HG03460 (cell line): Measurements from ENCODE around the gene PRKG1.
A peak's percentile ranks its signal among the peaks of the same experiment; 100 is the strongest.
"Not testable (repeated sequence)": the region's sequence is repeated elsewhere in the genome, so short reads cannot be mapped to it uniquely, and the experiment has no call there.

ENCODE experiments used
- ATAC-seq: cut with Tn5 transposase; IDR thresholded peaks from one replicate; pipeline ENCODE4 v1.9.1; 2021; ENCODE audit not compliant: unreplicated experiment

PRKG1 gene

DNA sequence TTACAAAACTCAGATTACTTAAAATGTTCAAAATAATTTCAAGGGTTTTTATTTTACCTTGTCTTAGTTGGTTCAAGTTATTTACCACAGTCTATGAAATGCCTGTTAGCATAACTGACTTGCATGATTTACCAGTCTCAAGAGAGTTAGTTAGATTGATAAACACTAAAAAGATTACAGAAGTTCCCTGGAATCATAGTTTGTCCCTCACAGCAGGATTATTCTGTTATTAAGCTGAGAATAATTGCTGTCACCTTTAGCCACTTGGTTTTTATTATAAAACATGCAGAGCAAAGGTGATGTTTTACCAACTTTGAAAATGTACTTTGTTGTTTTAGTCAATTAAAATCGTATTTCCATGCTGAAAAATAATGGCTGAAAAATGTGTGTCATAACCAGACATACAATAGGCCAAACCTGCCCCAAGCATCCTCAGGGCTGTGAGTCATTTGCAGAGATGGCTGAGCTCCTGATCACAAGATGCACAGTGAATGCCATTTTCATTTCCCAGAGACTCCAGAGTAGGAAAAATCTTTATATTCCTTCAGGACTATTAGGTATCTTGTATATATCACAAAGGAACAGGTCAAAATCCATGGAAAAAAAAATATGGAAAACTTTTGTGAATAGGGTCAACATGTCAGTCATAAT, 1152.0 kb downstream of the PRKG1 start:
- ATAC-seq: no peak

DNA sequence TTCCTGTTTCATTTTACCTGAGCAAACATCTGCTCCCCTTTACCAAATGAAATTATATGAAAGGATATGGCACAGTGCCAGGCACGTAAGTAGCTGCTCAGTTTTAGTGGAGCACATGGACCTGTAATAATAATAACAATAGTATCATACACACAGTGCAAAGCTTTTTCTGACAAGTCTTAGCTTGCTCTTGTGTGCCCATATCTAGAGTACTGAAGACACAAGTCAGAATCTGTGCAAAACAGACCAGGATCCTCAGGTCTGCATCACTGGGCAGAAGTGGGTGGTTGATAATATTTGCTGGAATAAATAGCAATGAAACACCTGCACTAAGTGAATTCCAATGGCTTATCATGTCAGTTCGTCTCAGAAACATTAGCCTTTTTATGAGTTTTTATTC, 1154.3 kb downstream of the PRKG1 start:
- no peak for ATAC-seq

DNA sequence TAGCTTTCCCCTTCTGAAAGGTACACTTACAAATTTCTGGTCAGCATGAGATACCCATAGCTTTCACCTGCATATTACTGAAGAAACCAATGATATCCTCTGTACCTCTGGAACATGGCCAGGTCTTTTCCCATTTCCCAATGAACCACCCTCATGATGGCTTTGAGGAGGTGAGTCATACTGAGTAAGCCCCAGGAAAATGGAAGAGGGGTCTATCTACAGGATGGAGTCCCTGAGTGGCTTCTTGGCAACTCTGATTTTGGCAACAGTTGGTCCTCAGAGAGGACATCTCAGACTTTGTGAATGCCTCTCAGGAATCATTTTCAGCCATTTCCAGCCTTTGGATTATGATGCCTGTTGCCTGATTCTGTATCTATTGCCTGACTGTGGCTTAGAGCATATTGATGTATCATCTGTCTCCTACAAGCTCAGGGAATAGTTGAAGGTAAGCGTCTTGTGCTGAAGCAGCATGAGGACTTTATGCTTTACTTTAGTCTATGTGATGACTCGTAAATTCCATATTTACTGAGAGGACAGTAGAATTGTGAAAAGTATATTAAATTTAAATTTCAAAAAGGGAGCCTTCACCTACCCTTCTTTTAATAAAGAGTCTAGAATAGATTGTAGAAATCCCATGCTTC, 1155.1 kb downstream of the PRKG1 start:
- ATAC-seq: no peak

DNA sequence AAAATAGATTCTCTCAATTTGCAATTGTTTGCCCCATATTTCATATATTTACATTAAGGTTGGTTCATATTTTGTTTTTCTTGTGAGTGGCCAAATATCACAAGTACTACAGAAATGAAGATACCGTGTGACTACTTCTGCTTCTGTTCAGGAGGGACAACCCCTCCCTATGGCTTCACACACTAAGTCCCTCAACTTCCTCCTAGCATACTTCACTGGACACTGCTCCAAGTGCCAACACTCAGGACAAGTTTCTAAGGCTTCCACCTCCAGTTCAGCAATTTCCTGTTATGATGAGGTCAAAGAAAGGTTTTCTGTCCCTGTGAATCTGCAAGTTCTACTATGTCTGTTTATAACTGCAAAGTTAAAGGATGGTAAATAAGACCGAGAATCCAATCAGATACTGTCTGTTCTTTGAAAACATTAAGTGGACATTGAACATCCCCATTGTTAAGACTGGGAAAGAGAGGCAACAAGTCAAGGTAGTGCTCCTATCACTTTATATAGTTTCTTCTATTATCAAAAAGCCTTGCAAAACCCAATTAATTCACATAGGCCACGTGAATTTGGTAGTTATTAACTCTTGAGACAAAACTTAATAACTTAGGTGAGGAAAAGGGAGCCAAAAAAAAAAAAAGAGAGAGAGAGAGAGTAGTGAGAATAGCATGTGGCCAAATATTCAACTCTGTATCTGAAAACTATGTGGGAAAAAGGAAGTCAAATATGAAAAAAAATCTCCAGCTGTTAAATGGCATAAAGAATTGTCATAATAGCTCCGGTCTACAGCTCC, 1158.5 kb downstream of the PRKG1 start:
- peak; percentile 94 for ATAC-seq

DNA sequence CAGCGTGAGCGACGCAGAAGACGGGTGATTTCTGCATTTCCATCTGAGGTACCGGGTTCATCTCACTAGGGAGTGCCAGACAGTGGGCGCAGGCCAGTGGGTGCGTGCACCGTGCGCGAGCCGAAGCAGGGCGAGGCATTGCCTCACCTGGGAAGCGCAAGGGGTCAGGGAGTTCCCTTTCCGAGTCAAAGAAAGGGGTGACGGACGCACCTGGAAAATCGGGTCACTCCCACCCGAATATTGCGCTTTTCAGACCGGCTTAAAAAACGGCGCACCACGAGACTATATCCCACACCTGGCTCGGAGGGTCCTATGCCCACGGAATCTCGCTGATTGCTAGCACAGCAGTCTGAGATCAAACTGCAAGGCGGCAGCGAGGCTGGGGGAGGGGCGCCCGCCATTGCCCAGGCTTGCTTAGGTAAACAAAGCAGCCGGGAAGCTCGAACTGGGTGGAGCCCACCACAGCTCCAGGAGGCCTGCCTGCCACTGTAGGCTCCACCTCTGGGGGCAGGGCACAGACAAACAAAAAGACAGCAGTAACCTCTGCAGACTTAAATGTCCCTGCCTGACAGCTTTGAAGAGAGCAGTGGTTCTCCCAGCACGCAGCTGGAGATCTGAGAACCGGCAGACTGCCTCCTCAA, 1159.2 kb downstream of the PRKG1 start:
- not testable (repeated sequence) for ATAC-seq

DNA sequence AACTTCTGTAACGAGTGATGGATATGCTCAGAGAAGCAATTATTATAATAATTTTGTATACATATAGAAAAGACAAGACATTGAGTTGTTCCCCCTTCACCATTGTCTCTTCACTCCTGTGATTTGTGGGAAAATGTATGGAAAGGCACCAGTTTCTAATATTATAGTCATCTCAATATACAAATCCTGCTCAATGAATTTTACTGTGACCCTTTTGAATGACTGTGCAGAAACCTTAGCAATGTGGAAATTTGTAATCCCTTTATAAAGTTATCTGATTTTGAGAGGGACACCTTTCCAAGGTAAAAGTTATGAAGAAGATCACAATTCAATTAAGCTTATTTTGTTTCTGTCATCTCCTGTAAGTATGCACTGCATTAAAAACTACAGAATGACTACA, 1165.5 kb downstream of the PRKG1 start:
- no peak for ATAC-seq

DNA sequence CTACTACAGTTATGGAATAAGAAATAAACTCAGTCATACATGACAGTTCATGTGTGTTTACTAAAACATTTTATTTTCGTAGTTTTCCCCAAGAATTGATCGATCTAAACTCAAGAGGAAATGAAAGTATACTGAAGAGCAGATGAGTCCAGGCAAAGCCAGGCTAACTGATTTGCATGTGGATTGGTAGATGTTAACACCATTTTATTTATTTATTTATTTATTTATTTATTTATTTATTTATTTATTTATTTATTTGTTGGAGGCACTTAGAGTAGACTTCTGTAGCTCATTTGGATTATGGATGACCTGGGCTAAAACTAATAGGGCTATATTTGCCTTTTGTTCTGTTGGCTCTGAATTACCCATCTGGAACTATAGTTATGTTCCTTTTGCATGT, 1171.3 kb downstream of the PRKG1 start:
- no peak for ATAC-seq

DNA sequence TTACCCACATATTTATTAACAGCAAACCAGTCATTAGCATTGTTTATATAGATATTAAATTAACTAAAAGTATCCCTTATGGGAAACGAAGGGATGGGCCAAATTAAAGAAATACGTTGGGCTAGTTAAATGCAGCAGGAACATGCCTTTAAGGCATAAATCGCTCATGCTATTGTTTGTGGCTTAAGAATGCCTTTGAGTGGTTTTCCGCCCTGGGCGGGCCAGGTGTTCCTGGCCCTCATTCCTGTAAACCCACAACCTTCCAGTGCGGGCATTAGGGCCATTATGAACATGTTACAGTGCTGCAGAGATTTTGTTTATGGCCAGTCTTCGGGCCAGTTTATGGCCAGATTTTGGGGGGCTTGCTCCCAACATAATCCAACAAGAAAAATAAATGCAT, 1173.6 kb downstream of the PRKG1 start:
- ATAC-seq: not testable (repeated sequence)

DNA sequence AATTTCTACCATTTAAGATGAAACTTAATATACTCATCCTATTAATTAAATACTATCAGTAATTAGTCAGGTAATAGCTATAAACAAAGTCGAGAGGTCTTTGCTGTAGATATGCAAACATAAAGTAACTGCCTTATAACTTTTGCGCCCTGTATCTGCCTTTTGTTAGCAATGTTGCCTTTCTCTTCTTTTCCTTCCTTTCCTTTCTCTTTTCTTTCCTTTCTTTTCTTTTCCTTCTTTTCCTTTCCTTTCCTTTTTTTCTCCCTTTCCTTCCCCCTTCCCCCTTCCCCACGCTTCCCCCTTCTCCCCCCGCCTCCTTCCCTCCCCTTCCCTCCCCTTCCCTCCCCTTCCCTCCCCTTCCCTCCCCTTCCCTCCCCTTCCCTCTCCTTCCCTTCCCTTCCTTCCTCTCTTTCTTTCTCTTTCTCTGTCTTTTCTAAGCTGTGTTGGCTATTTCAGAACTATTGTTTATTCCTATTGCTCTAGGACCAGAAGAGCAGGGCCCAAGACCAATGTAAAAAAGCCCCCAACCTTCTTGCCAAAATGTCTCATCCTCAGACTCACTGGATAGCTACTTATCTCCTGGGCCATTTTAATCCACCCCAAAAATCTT, 1174.5 kb downstream of the PRKG1 start:
- no peak for ATAC-seq

DNA sequence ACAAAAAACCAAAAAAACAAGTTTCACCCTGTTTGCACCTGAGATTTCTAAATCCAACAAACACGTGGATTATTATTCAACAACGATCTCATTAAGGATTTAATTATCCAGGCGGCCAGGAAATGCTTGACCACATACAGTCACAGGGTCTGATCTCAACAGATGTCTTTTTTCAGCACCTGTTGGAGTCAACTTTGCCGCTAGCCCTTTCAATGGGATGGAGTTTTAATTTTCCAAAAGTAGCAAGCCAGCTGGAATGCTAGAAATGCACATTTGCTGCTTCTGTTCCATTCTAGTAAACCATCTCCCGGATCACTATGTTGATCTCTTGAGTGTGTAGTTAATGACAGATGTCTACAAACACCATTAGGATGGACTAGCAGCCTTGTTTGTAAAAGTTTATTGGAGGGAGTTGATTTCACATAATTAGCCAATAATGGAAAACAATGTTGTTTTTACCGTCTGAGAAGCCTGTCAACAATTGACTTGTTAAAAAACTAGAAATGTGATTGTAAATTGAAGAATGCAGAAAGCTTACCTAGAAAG, 1175.6 kb downstream of the PRKG1 start:
- ATAC-seq: no peak

DNA sequence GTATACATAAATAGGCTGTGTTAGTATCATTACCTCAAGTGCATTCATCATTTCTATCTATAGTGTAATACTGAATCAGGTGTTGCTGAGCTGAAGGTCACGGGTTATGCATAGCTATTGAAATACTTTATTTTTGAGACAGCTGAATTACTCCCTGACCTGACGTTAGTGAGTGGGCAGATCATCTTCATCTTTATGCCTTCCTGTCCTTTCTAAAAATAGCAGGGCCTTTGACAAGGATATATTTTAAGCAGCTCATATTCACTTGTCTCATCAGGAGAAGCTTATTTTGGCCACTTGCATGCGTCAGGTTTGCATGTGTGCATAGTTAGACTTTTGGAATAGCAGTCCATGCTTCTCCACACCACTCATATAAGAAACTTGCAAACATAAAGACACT, 1176.2 kb downstream of the PRKG1 start:
- no peak for ATAC-seq

DNA sequence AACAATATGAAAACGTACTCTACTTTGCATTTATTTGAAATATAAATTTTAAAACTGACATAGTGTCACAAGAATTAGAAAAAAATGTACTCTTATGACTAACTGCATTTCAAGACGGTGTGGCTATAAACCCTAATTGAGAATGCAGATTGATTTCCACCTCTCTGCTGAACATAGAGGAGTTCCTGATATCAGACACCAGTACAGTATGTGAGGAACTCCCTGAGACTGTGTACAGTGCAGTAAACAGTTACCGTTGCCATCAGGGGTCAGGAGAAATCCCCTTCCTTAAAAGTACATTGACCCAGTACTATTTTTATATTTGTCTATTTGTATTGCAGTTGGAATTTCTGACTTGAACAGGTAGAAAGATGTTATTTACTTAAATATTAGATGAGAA, 1178.0 kb downstream of the PRKG1 start:
- ATAC-seq: no peak

DNA sequence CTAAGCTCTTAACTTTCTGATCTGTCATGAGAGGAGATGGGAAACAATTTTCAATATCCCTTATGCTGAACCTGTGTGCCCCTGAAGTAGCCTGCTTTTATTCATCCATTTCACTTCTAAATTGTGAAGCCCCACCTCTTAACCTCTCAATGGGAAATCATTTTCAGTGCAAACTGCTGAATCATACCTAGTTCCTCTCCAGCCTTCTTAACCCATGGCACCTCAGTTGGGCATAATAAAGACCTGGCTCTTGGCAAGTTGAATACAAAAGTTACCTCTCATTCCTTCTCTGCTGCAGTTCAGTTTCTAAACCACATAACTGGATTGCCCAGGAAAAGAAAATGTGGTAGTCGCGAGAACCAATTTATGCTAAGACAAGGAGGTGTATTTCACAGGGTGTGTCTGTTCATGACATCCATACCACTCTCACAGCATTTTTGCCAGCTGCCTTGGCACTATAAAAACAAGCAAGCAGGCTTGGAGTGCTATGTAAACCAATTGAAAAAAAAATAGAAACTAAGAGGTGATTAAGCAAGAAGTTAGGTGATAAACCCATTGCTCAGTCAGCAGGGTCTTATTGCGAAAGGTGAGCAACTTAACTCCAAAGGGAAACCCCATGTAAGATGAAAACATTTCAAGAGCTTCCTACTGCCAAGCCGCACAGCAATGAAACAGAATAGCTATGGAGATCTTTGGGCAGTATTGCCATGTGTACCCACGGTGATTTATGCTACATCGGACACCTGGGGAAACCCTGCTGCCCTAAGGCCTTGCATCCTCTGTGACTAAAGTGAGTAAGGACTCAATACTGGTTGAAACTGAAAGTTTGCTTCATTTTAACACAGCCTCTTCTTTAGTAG, 1182.8 kb downstream of the PRKG1 start:
- peak; percentile 99 for ATAC-seq

DNA sequence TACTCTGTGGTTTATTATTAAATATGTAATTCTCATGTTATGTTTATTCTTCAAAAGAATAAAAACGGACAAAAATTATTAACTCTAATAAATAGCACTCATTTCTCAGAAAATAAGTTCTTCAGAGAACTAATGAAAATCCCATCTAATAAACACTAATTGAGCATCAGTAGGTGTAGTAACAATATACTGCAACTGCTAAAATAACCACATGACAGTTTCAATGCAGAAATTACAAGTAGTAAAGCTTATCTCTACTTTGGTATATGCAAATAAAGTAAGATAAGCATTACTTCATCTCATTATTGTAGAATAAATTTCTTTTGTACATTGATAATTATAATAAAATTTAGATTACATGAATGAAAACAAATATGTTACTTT, 1183.4 kb downstream of the PRKG1 start:
- peak; percentile 71 for ATAC-seq

DNA sequence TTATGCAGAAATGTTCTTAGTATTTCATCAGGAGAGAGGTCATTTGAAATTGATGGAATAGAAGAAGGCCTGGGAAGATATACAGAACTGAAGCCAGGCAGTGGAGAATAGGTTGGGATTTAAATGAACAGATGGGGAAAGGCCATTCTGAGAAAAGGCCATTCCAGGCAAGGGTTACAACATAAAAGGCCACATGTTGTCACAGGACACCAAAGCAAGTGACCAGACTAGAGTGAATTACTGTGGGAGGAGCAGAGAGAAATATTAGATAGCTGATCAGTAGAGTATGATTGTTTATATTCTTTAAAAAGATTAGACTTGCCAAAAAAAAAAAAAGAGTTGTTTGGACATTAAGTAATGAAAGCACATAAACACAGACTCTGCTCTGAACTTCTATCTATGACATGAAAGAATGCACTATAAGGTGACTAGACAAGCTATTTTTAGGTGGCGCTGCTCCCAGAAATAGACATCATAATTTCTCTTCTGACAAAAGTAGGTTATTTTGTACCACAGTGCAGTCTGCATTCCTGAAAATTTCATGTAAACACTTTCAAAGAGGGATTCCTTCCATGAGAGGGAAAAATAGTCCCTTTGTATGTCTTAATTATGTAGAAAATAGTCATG, 1184.6 kb downstream of the PRKG1 start:
- no peak for ATAC-seq

DNA sequence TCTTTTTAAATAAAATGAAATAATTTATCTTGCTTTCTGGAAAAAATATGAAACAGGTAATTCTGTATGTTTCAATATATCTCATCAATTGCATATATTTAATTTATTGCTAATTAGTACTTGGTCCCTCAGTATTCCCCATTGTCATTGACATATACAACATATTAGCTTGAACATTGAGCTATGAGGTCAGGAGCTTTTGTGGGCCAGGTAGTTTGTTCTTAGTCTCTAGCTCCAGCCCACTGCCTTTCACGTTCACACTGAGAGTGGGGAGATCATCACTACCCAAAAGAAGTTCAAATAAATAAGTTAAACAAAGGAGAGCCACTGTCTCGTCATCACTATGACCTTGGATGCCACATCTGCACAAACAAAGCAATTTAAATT, 1185.1 kb downstream of the PRKG1 start:
- ATAC-seq: no peak

DNA sequence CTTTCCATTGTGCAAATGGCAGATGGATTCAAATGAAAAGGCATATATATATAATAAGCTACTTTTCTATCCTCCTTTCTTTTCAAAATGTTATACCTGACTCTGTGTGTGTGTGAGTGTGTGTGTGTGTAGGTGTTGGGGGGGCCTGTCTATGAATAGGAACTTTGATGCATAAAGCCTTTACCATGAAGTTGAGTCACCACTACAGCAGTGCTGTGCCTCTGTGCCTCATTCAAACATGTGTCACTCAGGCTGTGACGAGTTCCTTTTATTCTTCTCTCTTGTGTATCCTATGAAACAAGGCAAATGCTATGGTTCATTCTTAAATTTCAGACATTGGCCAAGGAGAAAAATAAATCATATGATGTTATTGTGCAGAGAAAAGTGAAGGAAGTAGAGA, 1187.1 kb downstream of the PRKG1 start:
- ATAC-seq: no peak

DNA sequence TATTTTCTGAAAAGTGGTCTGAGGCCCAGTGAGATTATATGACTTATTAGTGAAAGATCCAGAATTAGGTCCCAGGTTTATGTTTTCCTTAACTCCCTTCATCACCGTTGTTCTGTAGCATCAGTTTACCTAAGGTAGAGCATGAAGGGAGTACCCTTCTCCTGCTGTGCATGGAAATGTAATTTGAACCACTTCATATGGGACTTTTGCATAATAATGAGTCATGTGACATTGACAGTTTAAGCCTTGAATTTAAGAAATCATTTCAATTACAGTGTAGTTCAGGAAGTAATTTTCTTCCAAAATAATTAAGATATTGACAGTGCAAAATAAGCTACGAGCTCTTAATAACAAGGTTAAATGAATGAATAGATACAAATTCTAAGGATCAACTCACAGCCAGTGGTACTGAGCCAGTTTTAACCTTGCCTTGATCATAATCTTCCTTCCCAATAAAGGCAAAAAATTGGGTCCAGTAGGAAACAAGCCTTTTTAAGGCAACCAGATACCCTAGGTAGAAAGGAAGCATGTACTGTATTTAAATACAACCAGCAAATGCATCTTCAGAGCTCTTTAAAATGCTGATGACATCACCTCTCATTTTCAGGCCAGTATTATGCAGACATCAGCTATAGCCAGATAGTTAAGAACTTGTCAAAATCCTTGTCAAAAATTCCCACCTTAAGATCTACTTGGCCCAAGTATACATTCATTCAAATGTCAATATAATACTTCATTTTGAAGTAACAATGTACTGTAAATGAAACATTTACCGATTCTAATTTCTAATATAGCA, 1191.0 kb downstream of the PRKG1 start:
- no peak for ATAC-seq

DNA sequence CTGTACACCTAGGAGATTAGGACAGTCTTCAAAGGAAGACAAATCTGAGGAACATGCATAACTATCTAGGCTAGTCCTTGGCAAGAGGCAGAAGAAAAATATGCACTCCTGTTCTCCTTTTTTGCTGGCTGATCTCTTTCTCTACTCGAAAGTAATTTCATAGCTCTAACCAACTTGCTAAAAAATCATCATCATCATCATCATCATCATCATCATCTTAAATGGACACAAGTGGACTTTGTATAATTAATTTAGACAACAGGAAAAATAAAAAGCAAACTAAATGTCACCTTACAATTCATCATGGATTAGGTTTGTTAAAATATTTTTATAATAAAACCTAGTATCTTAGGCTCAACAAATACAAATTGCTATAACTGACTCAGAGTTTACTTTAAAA, 1192.6 kb downstream of the PRKG1 start:
- no peak for ATAC-seq
